OCI-LY1 (cell line): ENCODE measurements around the gene RPP25L.

Experiments
- H2AFZ ChIP-seq: fragments of 200-600 bp; sonication (generic), shearing (Covaris generic); 2 replicates; pipeline ENCODE4 v1.6.0; 2014; ENCODE audit warnings: antibody characterized with exemption, mild to moderate bottlenecking, low read length
- H3F3A ChIP-seq: fragments of 200-600 bp; sonication (generic), shearing (Covaris generic); 2 replicates; pipeline ENCODE4 v1.6.0; 2014; ENCODE audit warnings: mild to moderate bottlenecking, antibody characterized with exemption, low read length, moderate library complexity; ENCODE audit not compliant: insufficient read depth
- H3K27ac ChIP-seq: fragments of 200-600 bp; sonication (generic); 2 replicates; pipeline ENCODE4 v1.5.1; 2014; ENCODE audit warnings: low read length, mixed run types, mild to moderate bottlenecking, low read depth; ENCODE audit not compliant: poor library complexity, severe bottlenecking
- H3K27me3 ChIP-seq: fragments of 200-600 bp; sonication (generic); 2 replicates; pipeline ENCODE4 v1.6.0; 2014; ENCODE audit warnings: antibody characterized with exemption, mild to moderate bottlenecking, low read length, moderate library complexity; ENCODE audit not compliant: insufficient read depth
- H3K36me3 ChIP-seq: fragments of 200-600 bp; sonication (generic); 2 replicates; pipeline ENCODE4 v1.6.1; 2014; ENCODE audit warnings: mild to moderate bottlenecking, antibody characterized with exemption, low read length, moderate library complexity, mixed read lengths; ENCODE audit not compliant: insufficient read depth
- H3K4me1 ChIP-seq: fragments of 200-600 bp; sonication (generic); 2 replicates; pipeline ENCODE4 v1.5.1; 2014; ENCODE audit warnings: mild to moderate bottlenecking, low read length, moderate library complexity; ENCODE audit not compliant: insufficient read depth, severe bottlenecking
- H3K4me2 ChIP-seq: fragments of 200-600 bp; sonication (generic), shearing (Covaris generic); 2 replicates; pipeline ENCODE4 v1.6.1; 2014; ENCODE audit warnings: low read length
- H3K4me3 ChIP-seq: fragments of 200-600 bp; sonication (generic); 2 replicates; pipeline ENCODE4 v1.5.1; 2014; ENCODE audit warnings: low read length, low read depth, mild to moderate bottlenecking, mixed read lengths; ENCODE audit not compliant: poor library complexity, severe bottlenecking
- H3K79me2 ChIP-seq: fragments of 200-600 bp; shearing (Covaris generic); 2 replicates; pipeline ENCODE4 v1.6.1; 2016; ENCODE audit warnings: mixed run types, low read length, mixed read lengths; ENCODE audit not compliant: insufficient read depth
- H3K9ac ChIP-seq: fragments of 200-600 bp; sonication (generic), shearing (Covaris generic); 2 replicates; pipeline ENCODE4 v1.6.1; 2014; ENCODE audit warnings: mild to moderate bottlenecking, low read length, mixed read lengths
- H3K9me2 ChIP-seq: fragments of 200-600 bp; sonication (generic), shearing (Covaris generic); 2 replicates; pipeline ENCODE4 v1.6.1; 2014; ENCODE audit warnings: low read depth, mild to moderate bottlenecking, low read length, mixed read lengths
- H3K9me3 ChIP-seq: fragments of 200-600 bp; shearing (Covaris generic); 2 replicates; pipeline ENCODE4 v1.6.1; 2014; ENCODE audit warnings: low read length, mixed read lengths
- H4K20me1 ChIP-seq: fragments of 200-600 bp; sonication (generic), shearing (Covaris generic); 2 replicates; pipeline ENCODE4 v1.6.0; 2016; ENCODE audit warnings: mild to moderate bottlenecking, low read length; ENCODE audit not compliant: insufficient read depth
- EZH2 ChIP-seq: fragments of 200-600 bp; sonication (generic), shearing (Covaris generic); IDR thresholded peaks from 2 replicates; pipeline ENCODE4 v1.8.0; 2017; ENCODE audit warnings: borderline replicate concordance, mixed run types, mild to moderate bottlenecking, antibody characterized with exemption, low read length, moderate library complexity, mixed read lengths
- TF ChIP-seq, protein P1 (sequence below): fragments of 200-600 bp; sonication (generic), shearing (Covaris generic); IDR thresholded peaks from 2 replicates; pipeline ENCODE4 v1.5.1; 2017; ENCODE audit warnings: mild to moderate bottlenecking, antibody characterized with exemption, low read length, moderate library complexity, mixed read lengths

RPP25L gene

DNA sequence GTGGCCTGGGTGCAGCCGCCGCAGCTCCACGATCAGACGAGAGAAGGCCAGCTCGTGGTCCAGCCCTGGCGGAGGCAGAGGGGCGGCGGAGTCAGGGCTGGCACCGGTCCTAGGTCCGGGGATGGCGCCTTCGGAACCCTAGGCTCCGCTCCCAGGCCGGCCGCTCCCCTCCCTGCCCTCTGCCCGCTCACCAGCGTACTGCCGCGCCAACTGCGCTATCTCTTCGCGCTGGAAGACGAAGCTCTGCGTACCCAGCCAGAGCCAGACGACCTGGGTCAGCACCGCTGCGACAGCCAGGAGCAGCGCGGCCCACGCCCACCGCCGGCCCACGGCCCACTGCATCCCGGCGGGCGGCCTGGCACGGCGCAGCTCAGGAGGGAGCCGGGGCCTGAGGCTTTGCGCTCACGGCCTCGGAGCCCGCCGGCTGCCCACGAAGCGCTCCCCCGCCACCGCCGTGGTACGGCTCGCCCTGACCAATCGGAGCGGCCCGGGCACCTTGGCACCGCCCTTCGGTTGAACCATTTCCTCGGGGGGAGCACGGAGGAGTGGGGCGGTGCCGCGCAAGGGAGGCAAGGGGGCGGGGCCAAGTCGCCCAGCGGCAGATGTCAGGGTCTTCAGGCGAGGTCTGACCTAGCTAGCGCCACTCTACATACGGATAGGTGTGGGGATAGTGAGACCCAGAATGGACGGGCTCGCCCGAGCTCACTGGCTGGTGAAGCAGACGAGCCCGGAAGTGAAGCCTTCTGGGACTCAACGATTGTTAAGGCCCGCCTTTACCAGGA lies 25.6 kb upstream of the RPP25L start, which contains the start of gene SIGMAR1:
Gene SIGMAR1 (minus strand): TSS at position 432 of the 782 bp plus-strand sequence. CDS start 90 bp downstream, at position 342.
- Histone ChIP-seq H3K9me2 (no peaks in the 10 kb centered on the region), H3K4me3 (peak within 1 kb of the TSS; percentile 92), H3K36me3 (peaks cover 17% of the 10 kb centered on the region), H3K79me2 (peaks cover 13% of the 10 kb centered on the region; the same call in 1 of the 2 replicates), H3K9me3 (no peaks in the 10 kb centered on the region), H3K27ac (peak within 1 kb of the TSS; percentile 43), H3F3A (no peaks in the 10 kb centered on the region), H3K4me2 (peak within 1 kb of the TSS; percentile 67), H4K20me1 (no peaks in the 10 kb centered on the region), H3K4me1 (peaks cover 24% of the 10 kb centered on the region), H3K9ac (peak within 1 kb of the TSS; percentile 92), H2AFZ (peak within 1 kb of the TSS; percentile 26; the same call in 1 of the 2 replicates), H3K27me3 (no peaks in the 10 kb centered on the region)
- TF ChIP-seq EZH2: no peak
- TF ChIP-seq, protein P1, sequence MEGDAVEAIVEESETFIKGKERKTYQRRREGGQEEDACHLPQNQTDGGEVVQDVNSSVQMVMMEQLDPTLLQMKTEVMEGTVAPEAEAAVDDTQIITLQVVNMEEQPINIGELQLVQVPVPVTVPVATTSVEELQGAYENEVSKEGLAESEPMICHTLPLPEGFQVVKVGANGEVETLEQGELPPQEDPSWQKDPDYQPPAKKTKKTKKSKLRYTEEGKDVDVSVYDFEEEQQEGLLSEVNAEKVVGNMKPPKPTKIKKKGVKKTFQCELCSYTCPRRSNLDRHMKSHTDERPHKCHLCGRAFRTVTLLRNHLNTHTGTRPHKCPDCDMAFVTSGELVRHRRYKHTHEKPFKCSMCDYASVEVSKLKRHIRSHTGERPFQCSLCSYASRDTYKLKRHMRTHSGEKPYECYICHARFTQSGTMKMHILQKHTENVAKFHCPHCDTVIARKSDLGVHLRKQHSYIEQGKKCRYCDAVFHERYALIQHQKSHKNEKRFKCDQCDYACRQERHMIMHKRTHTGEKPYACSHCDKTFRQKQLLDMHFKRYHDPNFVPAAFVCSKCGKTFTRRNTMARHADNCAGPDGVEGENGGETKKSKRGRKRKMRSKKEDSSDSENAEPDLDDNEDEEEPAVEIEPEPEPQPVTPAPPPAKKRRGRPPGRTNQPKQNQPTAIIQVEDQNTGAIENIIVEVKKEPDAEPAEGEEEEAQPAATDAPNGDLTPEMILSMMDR: no peak

DNA sequence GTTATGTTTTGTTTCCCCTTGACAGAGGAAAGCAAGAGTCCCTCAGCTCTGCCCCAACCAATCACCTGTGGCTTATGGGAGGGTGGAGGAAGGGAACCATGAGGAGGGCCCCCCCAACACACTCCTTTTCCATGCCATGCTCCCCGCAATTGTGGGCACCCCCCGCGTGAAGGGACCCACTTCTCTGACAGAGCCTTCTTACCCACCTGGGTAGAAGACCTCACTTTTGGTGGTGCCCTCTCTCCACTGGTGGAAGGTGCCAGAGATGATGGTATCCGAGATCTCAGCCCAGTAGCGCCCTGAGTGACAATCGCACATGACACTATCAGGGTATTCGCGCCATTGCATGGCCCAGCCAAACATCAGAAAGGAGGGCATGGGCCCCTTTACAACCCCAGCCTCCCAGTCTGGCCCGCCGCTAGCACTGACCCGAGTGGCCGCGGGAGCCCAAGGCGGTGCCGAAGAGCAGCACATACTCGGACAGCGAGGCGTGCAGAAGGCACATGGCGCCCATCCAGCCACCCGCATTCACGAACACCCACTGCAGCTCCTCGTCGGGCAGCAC lies 25.0 kb upstream of the RPP25L start:
- H2AFZ ChIP-seq: no peak overlapping the region

DNA sequence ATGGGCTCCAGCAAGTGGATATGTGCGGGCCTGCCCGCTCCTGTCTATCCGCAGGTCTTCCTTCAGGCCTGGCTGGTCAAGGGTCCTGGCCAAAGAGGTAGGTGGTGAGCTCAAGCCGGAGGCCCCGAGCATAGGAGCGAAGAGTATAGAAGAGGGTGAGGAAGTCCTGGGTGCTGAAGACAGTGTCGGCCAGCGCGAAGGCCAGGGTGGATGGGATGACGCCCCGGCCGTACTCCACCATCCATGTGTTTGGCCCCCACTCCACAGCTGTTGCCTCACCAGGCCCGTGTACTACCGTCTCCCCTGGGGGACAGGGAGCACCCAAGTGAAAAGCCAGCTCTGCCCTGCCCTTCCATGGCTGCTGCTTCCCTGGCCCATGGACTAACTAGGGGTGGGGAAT lies 23.7 kb upstream of the RPP25L start:
- Histone ChIP-seq H3F3A (no peaks in the 10 kb centered on the region), H3K27me3 (peaks cover 4% of the 10 kb centered on the region; the same call in 1 of the 2 replicates), H3K4me1 (peaks cover 24% of the 10 kb centered on the region), H3K27ac (no peak overlapping the region), H3K36me3 (peaks cover 17% of the 10 kb centered on the region), H3K9me2 (no peaks in the 10 kb centered on the region), H3K4me2 (peak overlapping the region; percentile 67), H4K20me1 (no peaks in the 10 kb centered on the region), H3K9ac (peak overlapping the region; percentile 16; the same call in 1 of the 2 replicates), H3K9me3 (no peaks in the 10 kb centered on the region), H3K4me3 (peak overlapping the region; percentile 92), H3K79me2 (peaks cover 13% of the 10 kb centered on the region; the same call in 1 of the 2 replicates), H2AFZ (no peak overlapping the region)
- TF ChIP-seq, protein P1: no peak
- no peak for TF ChIP-seq EZH2

More for the DNA sequence above, 25.0 kb upstream of the RPP25L start:
- peak overlapping the region; percentile 67 for H3K4me2 ChIP-seq
- H3K9me3 ChIP-seq: no peaks in the 10 kb centered on the region
- peak overlapping the region; percentile 43 for H3K27ac ChIP-seq
- no peaks in the 10 kb centered on the region for H3K9me2 ChIP-seq
- peak overlapping the region; percentile 92 for H3K9ac ChIP-seq
- H3K4me3 ChIP-seq: peak overlapping the region; percentile 92
- H3K27me3 ChIP-seq: no peaks in the 10 kb centered on the region
- no peaks in the 10 kb centered on the region for H3F3A ChIP-seq
- peaks cover 17% of the 10 kb centered on the region for H3K36me3 ChIP-seq
- H3K4me1 ChIP-seq: peaks cover 24% of the 10 kb centered on the region
- no peak for TF ChIP-seq EZH2
- TF ChIP-seq, protein P1: no peak
- no peaks in the 10 kb centered on the region for H4K20me1 ChIP-seq
- peaks cover 13% of the 10 kb centered on the region; the same call in 1 of the 2 replicates for H3K79me2 ChIP-seq
